Keratinocyte (primary cell): Measurements from ENCODE around the gene TUT4.

Source experiments
- CTCF ChIP-seq, 3 experiments: IDR thresholded peaks in 1 of 3; conservative IDR thresholded peaks in 1 of 3; optimal IDR thresholded peaks in 1 of 3; 2 replicates in 2 of 3; 3 replicates in 1 of 3; pipeline versions ENCODE3 to v1.5.1; 2011; ENCODE audit warnings: low read length in 3 of 3, mild to moderate bottlenecking in 3 of 3, moderate library complexity in 2 of 3, control low read depth in 1 of 3, inconsistent platforms in 1 of 3; ENCODE audit not compliant: insufficient read depth in 2 of 3; ENCODE audit errors: extremely low read depth in 1 of 3
- EZH2 ChIP-seq: IDR thresholded peaks from one replicate; pipeline ENCODE4 v1.6.1; 2012; ENCODE audit warnings: inconsistent platforms, mild to moderate bottlenecking, low read length, moderate library complexity

DNA sequence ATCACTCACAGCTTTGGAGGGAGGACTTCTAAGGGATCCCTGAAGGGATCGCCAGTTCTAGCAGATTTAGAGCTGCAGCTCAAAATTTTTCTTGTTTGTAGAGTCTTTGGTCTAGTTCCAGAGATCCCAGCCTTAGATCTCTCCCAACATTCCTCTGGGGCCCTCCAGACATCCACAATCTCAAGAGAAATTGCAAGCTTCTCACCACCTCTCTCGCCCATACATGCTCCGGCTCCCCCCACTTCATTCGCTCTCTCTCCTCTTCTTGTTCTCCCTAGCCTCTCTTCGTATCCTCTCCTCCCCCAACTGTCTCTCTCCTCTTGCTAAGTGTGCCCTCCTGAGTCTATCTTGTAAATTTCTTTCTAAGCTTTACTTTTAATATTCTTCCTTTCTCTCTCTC is 15.1 kb upstream of the TUT4 start:
- TF ChIP-seq CTCF (optimal IDR thresholded peaks at IDR 0.05 in 1 of 3, IDR thresholded peaks at IDR 0.05 in 1 of 3, conservative IDR thresholded peaks at IDR 0.05 in 1 of 3; ENCODE audit: extremely low read depth in 1 of 3, insufficient read depth in 2 of 3, low read length in 3 of 3), result no peak
- TF ChIP-seq EZH2, result no peak
